Stimulated activated CD8-positive, alpha-beta memory T cell treated with anti-CD3 and anti-CD28 coated beads, Interleukin-7, amount 100 ng/mL, for 24 hours (primary cell): ENCODE measurements around the gene YIPF3.
"Not testable (repeated sequence)": the region's sequence is repeated elsewhere in the genome, so short reads cannot be mapped to it uniquely, and the experiment has no call there.

ENCODE experiments used
- DNase-seq: peaks from one replicate; pipeline ENCODE4 v3.0.0-alpha.2; 2020; ENCODE audit warnings: low read depth

The YIPF3 gene

DNA sequence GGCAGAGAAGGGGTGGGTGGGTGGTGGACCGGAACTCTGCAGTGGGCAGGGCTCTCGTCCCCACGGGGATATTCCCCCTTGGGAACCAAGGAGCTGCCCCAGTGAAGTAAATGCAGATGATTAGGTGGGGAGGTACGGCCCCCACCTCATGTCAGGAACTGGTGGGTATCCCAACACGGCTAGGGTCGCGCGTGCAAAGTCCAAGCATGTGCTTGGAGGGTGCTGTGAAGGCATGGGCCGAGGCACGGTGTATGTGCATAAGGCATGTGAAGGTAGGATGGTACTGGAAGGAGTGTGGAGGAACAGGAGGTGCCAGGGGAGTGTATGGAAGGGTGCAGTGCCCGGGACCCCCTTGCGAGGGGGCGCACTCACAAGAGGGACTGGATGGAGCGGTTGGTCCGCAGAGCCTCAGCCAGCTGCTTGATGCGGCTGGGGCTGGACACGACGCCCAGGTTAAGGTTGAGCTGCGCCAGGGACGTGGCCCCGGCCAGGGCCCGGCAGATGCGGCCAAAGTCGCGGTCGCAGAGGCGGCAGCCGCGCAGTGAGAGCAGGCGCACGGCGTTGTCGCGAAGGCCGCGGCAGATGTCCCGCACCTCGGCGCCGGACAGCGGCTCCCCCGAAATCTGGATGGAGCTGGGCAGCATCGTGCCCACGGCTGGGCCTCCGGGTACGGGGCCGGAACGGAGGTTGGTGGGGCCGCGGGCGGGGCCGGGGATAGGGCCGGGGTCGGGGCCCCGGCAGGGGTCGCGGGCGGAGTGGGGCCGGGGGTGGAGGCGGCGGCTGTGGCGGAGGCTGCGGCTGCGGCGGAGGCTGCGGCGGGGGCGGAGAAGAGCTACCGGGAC is 7.4 kb downstream of the YIPF3 start:
- no peak for DNase-seq

GRCh38 chr6:43508481-43509141 is 8.1 kb downstream of the YIPF3 start:
- DNase-seq, result no peak

DNA sequence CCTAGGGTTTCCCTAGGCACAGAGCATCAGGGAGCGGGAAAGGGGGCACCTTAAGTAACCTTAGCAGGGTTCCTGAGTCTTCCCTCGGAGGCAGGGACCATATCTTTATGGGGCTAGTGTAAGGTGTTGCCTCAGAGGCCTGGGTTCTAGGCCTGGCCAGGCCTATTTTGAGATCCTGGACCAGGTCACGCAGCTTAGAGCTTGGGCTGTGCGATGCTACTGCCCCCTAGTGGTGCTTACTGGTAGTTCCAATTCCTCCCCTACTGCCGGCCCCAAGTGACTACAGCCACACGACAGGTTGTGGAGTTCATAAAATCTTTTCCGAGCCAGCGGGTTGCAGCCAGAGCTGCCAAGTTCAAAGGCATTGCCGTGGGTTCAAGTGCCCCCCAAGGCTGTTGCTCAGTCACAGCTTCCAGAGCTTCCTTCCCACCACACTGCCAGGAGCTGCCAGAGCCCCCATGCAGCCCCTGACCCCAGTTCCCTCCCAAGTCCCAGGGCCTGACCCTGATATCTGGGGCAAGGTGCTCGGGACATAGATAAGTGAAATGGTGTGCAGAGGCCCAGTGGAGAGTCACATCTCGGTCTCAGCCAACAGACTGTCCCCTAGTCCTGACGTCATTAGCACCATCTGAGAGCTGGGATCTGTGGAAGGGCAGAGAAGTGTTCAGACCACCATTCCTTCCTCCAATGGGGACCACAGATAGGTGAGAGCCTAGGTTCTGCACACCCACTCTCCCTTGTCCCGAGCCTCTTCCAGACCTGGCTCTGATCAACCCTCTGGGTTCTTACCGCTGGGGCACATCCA is 9.9 kb downstream of the YIPF3 start:
- DNase-seq, result peak; percentile 70

- no peak for DNase-seq
Measured at GRCh38 chr6:43506171-43506570, 10.6 kb downstream of the YIPF3 start.

- DNase-seq, result no peak
Measured at GRCh38 chr6:43505718-43506117, 11.0 kb downstream of the YIPF3 start.

GRCh38 chr6:43504756-43505593 is 11.8 kb downstream of the YIPF3 start:
- no peak for DNase-seq

DNA sequence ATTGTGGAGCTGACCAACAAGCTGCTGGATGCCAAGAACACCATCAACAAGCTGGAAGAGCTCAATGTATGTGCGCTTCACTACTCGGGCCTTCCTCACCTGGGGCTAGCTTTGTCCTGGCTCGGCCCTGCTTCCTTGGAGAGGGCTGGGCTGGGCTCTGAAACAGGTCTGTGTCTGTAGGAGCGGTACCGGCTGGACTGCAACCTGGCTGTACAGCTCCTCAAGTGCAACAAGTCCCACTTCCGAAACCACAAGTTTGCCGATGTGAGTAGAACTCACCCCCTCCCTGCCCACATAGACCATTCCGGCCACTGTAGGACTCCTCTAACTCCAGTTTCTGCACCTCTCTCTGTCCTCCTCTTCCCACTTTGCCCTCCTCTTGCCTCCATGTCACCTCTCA is 13.3 kb downstream of the YIPF3 start:
- DNase-seq, result no peak

GRCh38 chr6:43502666-43503065 is 14.1 kb downstream of the YIPF3 start:
- no peak for DNase-seq

DNA sequence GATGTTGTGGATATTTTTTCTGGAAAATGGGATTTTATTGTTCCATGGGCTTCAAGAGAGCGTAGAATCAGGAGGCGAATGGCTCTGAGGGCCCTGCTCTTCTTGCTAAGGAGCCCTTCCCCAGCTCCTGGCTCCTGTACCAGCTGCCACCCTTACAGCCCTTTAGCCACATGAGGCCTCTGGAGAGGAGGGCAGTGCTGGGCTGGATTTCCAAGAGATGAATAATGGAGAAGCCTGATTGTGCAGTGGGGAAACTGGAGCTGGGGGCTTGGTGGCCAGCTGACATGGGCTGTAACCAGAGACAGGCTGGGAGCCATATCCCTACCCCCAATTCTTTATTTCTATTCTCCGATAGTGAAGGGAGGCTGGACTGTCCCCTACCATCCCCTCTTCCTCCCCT is 15.8 kb downstream of the YIPF3 start:
- no peak for DNase-seq

- DNase-seq, result no peak
Measured at GRCh38 chr6:43499028-43499815, 17.5 kb downstream of the YIPF3 start.

DNA sequence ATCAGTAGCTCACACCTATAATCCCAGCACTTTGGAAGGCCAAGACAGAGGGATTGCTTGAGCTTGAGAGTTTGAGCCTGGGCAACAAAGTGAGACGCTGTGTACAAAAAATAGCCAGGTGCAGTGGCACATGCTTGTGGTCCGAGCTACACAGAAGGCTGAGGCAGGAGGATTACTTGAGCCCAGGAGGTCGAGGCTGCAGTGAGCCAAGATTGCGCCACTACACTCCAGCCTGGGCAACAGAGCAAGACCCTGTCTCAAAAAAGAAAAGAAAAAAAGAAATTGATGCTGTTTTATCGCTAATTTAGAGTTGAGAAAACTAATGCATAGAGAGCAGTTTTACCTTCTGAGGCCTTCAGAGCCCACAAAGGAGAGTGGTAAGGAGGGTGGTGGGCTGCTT is 18.4 kb downstream of the YIPF3 start:
- not testable (repeated sequence) for DNase-seq

DNA sequence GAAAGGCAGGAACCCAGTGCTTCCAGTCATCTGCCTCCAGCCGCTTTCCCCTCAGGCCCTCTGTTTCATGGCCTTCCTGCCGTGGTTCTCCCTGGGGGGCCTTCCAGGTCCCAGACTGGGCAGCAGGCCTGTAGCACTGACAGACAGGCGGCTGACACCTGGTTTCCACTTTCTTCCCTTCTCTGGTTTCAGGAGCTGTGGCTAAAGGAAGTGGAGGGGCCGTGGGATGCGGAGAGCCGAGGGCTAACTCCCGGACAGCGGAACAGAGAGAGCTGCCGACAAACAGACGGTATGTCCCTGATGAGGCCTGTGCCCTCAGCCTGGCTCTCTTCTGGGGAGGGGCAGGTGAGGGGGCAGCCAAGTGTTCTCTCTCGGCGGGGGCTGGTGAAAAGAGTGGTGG is 19.0 kb downstream of the YIPF3 start:
- no peak for DNase-seq

GRCh38 chr6:43497129-43497396 is 19.7 kb downstream of the YIPF3 start:
- DNase-seq, result no peak

- no peak for DNase-seq
Measured at GRCh38 chr6:43496370-43497128, 20.2 kb downstream of the YIPF3 start.

GRCh38 chr6:43495409-43495941 is 21.3 kb downstream of the YIPF3 start:
- DNase-seq, result no peak

- no peak for DNase-seq
Measured at GRCh38 chr6:43494766-43495165, 22.0 kb downstream of the YIPF3 start.

GRCh38 chr6:43494321-43494720 is 22.4 kb downstream of the YIPF3 start:
- no peak for DNase-seq

DNA sequence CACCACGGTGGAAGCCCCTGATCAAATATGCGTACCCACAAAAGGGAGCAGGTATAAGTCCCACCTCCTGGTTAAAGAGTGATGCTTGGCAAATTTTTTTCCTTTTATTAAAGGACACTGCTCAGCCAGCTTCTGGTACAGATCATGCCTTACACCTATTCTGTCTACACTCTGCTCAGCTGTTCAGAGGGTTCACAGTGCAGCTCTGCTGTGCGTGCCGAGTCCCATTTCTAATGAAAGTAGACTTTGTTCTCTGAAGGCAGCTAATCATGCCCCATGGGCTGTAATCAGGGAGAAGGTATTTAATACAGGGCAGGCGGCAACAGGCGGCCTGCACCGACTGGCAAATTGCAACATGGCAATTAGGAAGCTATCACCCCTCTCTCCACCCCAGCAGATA is 22.9 kb downstream of the YIPF3 start:
- no peak for DNase-seq

DNA sequence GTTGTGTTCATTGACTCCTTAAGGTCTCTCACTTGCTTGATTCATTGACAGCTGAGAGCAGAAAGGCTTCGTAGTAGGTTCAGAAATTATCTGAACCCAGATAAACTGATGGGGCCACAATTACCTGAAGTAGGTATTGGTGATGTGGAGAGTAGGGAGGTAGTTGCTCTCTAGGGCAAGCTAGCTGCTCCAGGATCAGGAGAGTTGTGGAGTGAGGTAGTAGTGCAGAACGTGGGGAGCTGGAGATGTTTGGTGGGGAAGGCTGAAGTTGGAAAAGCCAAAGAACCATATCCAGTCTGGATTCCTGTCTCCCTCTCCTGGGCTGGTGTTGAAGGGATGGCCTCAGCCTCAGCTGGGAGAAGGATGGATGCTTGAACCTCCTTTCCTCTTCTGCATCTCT is 23.5 kb downstream of the YIPF3 start:
- DNase-seq, result no peak

- DNase-seq, result no peak
Measured at GRCh38 chr6:43492673-43493072, 24.1 kb downstream of the YIPF3 start.
